Liver (tissue), 9 donors: Measurements from ENCODE around the gene RCOR1. TPM values are rescaled to one million over a fixed set of nuclear protein-coding genes. Genes with fewer than 3 reads are reported as not detected.
A peak's percentile ranks its signal among the peaks of the same experiment; 100 is the strongest.

ENCODE experiments used
- DNase-seq: peaks from one replicate; pipeline ENCODE4 v3.0.0-alpha.2; 2017; ENCODE audit warnings: low spot score
- H3K27ac ChIP-seq, 2 donors: one replicate each; pipeline ENCODE4 v1.7.0; 2013; ENCODE audit warnings: inconsistent platforms in 2 of 2, low read length in 2 of 2, control low read depth in 1 of 2, low read depth in 1 of 2, mild to moderate bottlenecking in 1 of 2
- H3K27me3 ChIP-seq, 4 donors: one replicate each; pipeline versions ENCODE4 v1.6.1 to v1.7.0; 2013; ENCODE audit warnings: low read length in 3 of 4, inconsistent platforms in 1 of 4, mild to moderate bottlenecking in 1 of 4, moderate library complexity in 1 of 4; ENCODE audit not compliant: control insufficient read depth in 4 of 4, insufficient read depth in 4 of 4
- H3K36me3 ChIP-seq, 4 donors: one replicate each; pipeline versions ENCODE4 v1.6.1 to v1.7.0; 2013; ENCODE audit warnings: low read length in 3 of 4, mild to moderate bottlenecking in 3 of 4, low read depth in 1 of 4, moderate library complexity in 1 of 4; ENCODE audit not compliant: control insufficient read depth in 4 of 4, insufficient read depth in 3 of 4
- H3K4me1 ChIP-seq, 4 donors: one replicate each; pipeline versions ENCODE4 v1.6.1 to v1.7.0; 2013; ENCODE audit warnings: low read length in 3 of 4, mild to moderate bottlenecking in 3 of 4, moderate library complexity in 1 of 4; ENCODE audit not compliant: control insufficient read depth in 4 of 4, insufficient read depth in 4 of 4
- H3K4me3 ChIP-seq, 3 donors: one replicate each; pipeline versions ENCODE4 v1.6.1 to v1.7.0; 2013; ENCODE audit warnings: low read length in 3 of 3, control low read depth in 1 of 3, low read depth in 1 of 3, mild to moderate bottlenecking in 1 of 3
- H3K9ac ChIP-seq, 2 donors: one replicate each; pipeline ENCODE4 v1.7.0; 2013; ENCODE audit warnings: low read length in 2 of 2, mild to moderate bottlenecking in 2 of 2, moderate library complexity in 2 of 2, control low read depth in 1 of 2, low read depth in 1 of 2
- H3K9me3 ChIP-seq, 4 donors: one replicate each; pipeline versions ENCODE4 v1.6.1 to v1.7.0; 2013; ENCODE audit warnings: low read length in 3 of 4; ENCODE audit not compliant: control insufficient read depth in 4 of 4
- EGR1 ChIP-seq, 2 donors: IDR thresholded peaks; 2 replicates each; pipeline ENCODE4 v1.6.1; 2016 to 2018; ENCODE audit warnings: antibody characterized with exemption in 2 of 2, low read depth in 2 of 2
- FOXA2 ChIP-seq: IDR thresholded peaks from 2 replicates; pipeline ENCODE4 v1.6.1; 2016; ENCODE audit warnings: antibody characterized with exemption
- GABPA ChIP-seq, 2 donors: IDR thresholded peaks in 1 of 2; conservative IDR thresholded peaks in 1 of 2; 2 replicates each; pipeline ENCODE4 v1.6.1; 2016; ENCODE audit warnings: antibody characterized with exemption in 2 of 2, mild to moderate bottlenecking in 1 of 2, moderate library complexity in 1 of 2
- HNF4A ChIP-seq, 2 donors: conservative IDR thresholded peaks; 2 replicates each; pipeline ENCODE4 v1.6.1; 2016; ENCODE audit warnings: antibody characterized with exemption in 2 of 2, mild to moderate bottlenecking in 2 of 2
- HNF4G ChIP-seq: IDR thresholded peaks from 2 replicates; pipeline ENCODE4 v1.6.1; 2016; ENCODE audit warnings: antibody characterized with exemption
- JUND ChIP-seq, 2 donors: IDR thresholded peaks; 2 replicates each; pipeline ENCODE4 v1.6.1; 2016; ENCODE audit warnings: antibody characterized with exemption in 2 of 2
- NR2F2 ChIP-seq: IDR thresholded peaks from 2 replicates; pipeline ENCODE4 v1.6.1; 2016; ENCODE audit warnings: antibody characterized with exemption
- RAD21 ChIP-seq, 2 donors: IDR thresholded peaks; 2 replicates each; pipeline ENCODE4 v1.6.1; 2016; ENCODE audit warnings: antibody characterized with exemption in 2 of 2, mild to moderate bottlenecking in 2 of 2
- SP1 ChIP-seq: IDR thresholded peaks from 2 replicates; pipeline ENCODE4 v1.6.1; 2018; ENCODE audit warnings: antibody characterized with exemption, mild to moderate bottlenecking
- TAF1 ChIP-seq: conservative IDR thresholded peaks from 2 replicates; pipeline ENCODE4 v1.6.1; 2016; ENCODE audit warnings: antibody characterized with exemption, mild to moderate bottlenecking
- YY1 ChIP-seq: IDR thresholded peaks from 2 replicates; pipeline ENCODE4 v1.6.1; 2016; ENCODE audit warnings: antibody characterized with exemption, mild to moderate bottlenecking
- WGBS: extraction: QIAGEN DNeasy Blood & Tissue Kit; methylation state at CpG from one replicate; pipeline ENCODE4 v1.1.7; 2013; 5-methylcytosine and 5-hydroxymethylcytosine counted together
- polyA plus RNA-seq, 2 donors: library from polyadenylated mRNA; stranded (reverse) in 1 of 2; unstranded in 1 of 2; fragments of 200-250 nt in 1 of 2; fragments of >200 nt in 1 of 2; fragmentation: Nextera tagmentation in 1 of 2; extraction: Ambion mirVana in 1 of 2; gene quantifications; one replicate each; pipeline versions ENCODE4 v1.2.1 to v1.2.3, GENCODE V29; 2013 to 2015
- total RNA-seq, 2 donors: library from RNA; depleted of rRNA; stranded (reverse); fragments of >200 nt; gene quantifications; one replicate each; pipeline ENCODE4 v1.2.3, GENCODE V29; 2014
- TF ChIP-seq, protein P1 (sequence below): IDR thresholded peaks from 2 replicates; pipeline ENCODE4 v1.6.1; 2016; ENCODE audit warnings: antibody characterized with exemption
- TF ChIP-seq, protein P2 (sequence below): fragments of 150-350 bp; IDR thresholded peaks from 2 replicates; pipeline ENCODE4 v1.5.1; 2017; ENCODE audit warnings: improper control_type of control experiment, low read depth, low read length; ENCODE audit not compliant: missing input control
- TF ChIP-seq, protein P3 (sequence below): IDR thresholded peaks from 2 replicates; pipeline ENCODE4 v1.6.1; 2016; ENCODE audit warnings: antibody characterized with exemption
- TF ChIP-seq, protein P4 (sequence below): IDR thresholded peaks from 2 replicates; pipeline ENCODE4 v1.6.1; 2016; ENCODE audit warnings: antibody characterized with exemption, mild to moderate bottlenecking
- TF ChIP-seq, protein P5 (sequence below): IDR thresholded peaks from 2 replicates; pipeline ENCODE4 v1.6.1; 2016; ENCODE audit warnings: antibody characterized with exemption
- donor health status: healthy.
- donor health status: healthy.
- donor health status: healthy.
- donor health status: healthy.
- donor health status: healthy.

The RCOR1 gene
- total and polyA plus RNA-seq, 4 donors = 4.2 to 17.0 (median 5.7) TPM

DNA sequence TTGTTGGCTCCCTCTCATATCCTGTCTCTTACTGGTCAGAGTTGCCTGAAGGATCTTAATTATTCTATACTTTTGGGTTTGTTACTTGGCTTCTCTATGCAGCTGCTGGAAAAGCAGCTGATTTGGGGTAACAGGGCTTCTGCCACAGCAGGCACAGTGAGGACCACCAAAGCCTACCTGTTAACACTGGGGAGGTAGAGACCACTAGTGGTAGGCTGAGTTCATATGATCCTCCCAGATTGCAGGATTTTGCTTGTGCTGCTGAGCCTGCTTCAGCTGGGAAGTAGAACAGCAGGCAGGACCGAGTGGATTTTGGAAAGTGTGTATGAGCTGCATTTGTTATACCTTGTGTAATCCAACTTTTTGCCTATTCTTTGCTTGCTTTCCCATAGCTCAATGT is 34.1 kb downstream of the RCOR1 start:
- TF ChIP-seq, protein P1, sequence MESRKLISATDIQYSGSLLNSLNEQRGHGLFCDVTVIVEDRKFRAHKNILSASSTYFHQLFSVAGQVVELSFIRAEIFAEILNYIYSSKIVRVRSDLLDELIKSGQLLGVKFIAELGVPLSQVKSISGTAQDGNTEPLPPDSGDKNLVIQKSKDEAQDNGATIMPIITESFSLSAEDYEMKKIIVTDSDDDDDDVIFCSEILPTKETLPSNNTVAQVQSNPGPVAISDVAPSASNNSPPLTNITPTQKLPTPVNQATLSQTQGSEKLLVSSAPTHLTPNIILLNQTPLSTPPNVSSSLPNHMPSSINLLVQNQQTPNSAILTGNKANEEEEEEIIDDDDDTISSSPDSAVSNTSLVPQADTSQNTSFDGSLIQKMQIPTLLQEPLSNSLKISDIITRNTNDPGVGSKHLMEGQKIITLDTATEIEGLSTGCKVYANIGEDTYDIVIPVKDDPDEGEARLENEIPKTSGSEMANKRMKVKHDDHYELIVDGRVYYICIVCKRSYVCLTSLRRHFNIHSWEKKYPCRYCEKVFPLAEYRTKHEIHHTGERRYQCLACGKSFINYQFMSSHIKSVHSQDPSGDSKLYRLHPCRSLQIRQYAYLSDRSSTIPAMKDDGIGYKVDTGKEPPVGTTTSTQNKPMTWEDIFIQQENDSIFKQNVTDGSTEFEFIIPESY = no peak
- TF ChIP-seq TAF1 (no peak), FOXA2 (no peak), HNF4G (no peak), EGR1 (IDR thresholded peaks at IDR 0.05; ENCODE audit: low read depth in 2 of 2) (no peak), JUND (IDR thresholded peaks at IDR 0.05) (no peak), SP1 (no peak), GABPA (IDR thresholded peaks at IDR 0.05 in 1 of 2, conservative IDR thresholded peaks at IDR 0.05 in 1 of 2) (no peak), HNF4A (conservative IDR thresholded peaks at IDR 0.05) (no peak), YY1 (no peak)
- TF ChIP-seq, protein P2, sequence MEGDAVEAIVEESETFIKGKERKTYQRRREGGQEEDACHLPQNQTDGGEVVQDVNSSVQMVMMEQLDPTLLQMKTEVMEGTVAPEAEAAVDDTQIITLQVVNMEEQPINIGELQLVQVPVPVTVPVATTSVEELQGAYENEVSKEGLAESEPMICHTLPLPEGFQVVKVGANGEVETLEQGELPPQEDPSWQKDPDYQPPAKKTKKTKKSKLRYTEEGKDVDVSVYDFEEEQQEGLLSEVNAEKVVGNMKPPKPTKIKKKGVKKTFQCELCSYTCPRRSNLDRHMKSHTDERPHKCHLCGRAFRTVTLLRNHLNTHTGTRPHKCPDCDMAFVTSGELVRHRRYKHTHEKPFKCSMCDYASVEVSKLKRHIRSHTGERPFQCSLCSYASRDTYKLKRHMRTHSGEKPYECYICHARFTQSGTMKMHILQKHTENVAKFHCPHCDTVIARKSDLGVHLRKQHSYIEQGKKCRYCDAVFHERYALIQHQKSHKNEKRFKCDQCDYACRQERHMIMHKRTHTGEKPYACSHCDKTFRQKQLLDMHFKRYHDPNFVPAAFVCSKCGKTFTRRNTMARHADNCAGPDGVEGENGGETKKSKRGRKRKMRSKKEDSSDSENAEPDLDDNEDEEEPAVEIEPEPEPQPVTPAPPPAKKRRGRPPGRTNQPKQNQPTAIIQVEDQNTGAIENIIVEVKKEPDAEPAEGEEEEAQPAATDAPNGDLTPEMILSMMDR = no peak
- TF ChIP-seq, protein P3, sequence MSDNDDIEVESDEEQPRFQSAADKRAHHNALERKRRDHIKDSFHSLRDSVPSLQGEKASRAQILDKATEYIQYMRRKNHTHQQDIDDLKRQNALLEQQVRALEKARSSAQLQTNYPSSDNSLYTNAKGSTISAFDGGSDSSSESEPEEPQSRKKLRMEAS = no peak
- TF ChIP-seq, protein P4, sequence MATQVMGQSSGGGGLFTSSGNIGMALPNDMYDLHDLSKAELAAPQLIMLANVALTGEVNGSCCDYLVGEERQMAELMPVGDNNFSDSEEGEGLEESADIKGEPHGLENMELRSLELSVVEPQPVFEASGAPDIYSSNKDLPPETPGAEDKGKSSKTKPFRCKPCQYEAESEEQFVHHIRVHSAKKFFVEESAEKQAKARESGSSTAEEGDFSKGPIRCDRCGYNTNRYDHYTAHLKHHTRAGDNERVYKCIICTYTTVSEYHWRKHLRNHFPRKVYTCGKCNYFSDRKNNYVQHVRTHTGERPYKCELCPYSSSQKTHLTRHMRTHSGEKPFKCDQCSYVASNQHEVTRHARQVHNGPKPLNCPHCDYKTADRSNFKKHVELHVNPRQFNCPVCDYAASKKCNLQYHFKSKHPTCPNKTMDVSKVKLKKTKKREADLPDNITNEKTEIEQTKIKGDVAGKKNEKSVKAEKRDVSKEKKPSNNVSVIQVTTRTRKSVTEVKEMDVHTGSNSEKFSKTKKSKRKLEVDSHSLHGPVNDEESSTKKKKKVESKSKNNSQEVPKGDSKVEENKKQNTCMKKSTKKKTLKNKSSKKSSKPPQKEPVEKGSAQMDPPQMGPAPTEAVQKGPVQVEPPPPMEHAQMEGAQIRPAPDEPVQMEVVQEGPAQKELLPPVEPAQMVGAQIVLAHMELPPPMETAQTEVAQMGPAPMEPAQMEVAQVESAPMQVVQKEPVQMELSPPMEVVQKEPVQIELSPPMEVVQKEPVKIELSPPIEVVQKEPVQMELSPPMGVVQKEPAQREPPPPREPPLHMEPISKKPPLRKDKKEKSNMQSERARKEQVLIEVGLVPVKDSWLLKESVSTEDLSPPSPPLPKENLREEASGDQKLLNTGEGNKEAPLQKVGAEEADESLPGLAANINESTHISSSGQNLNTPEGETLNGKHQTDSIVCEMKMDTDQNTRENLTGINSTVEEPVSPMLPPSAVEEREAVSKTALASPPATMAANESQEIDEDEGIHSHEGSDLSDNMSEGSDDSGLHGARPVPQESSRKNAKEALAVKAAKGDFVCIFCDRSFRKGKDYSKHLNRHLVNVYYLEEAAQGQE = no peak
- TF ChIP-seq, protein P5, sequence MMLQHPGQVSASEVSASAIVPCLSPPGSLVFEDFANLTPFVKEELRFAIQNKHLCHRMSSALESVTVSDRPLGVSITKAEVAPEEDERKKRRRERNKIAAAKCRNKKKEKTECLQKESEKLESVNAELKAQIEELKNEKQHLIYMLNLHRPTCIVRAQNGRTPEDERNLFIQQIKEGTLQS = no peak
- Histone ChIP-seq H3K4me3 (no peak overlapping the region), H3K36me3 (no peaks in the 10 kb centered on the region), H3K27ac (no peak overlapping the region), H3K4me1 (peaks cover 1 to 10% (median 5%) of the 10 kb centered on the region in 4 donors), H3K9ac (no peak overlapping the region), H3K9me3 (no peaks in the 10 kb centered on the region), H3K27me3 (no peaks in the 10 kb centered on the region)
- 88% methylated on average over 1 of the region's 1 CpG for WGBS
- DNase-seq = no peak

DNA sequence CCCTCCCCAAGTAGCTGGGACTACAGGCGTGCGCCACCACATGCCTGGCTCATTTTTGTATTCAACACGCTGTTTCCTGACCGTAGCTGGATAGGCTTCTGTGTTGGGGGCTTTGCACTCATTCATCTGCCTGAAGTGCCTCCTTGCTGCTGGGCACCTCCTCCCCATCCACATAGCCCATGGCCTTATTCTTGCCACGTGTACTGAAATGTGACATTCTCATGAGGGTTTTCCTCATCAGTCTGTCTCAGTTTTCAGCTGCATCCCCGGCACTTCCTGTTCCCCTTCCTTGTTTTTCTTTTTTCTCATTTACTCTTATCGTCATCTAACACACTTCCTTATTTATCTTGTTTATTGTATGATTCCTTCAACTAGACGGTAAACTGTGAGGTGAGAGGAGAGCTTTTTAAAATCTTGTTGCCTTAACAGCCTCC is 36.6 kb downstream of the RCOR1 start:
- H3K4me3 ChIP-seq = no peak overlapping the region
- TF ChIP-seq NR2F2 (no peak), GABPA (IDR thresholded peaks at IDR 0.05 in 1 of 2, conservative IDR thresholded peaks at IDR 0.05 in 1 of 2) (no peak), TAF1 (no peak), SP1 (no peak), RAD21 (IDR thresholded peaks at IDR 0.05) (no peak), YY1 (no peak), JUND (IDR thresholded peaks at IDR 0.05) (no peak)
- TF ChIP-seq, protein P2 = no peak
- TF ChIP-seq, protein P4 = no peak
- WGBS = 74% methylated on average over 8 of the region's 8 CpGs
- H3K27ac ChIP-seq = peak overlapping the region in 1 of 2 donors; percentile 23
- DNase-seq = no peak
- H3K4me1 ChIP-seq = peaks cover 1 to 10% (median 5%) of the 10 kb centered on the region in 4 donors
- no peaks in the 10 kb centered on the region for H3K9me3 ChIP-seq
- no peak overlapping the region for H3K9ac ChIP-seq
- no peaks in the 10 kb centered on the region for H3K36me3 ChIP-seq
- H3K27me3 ChIP-seq = no peaks in the 10 kb centered on the region
